Adrenal gland (tissue), 5 donors: ENCODE results near the gene PIWIL4.

ENCODE experiments used
- CTCF ChIP-seq, 6 experiments: fragments of 450-650 bp in 4 of 6; fragments of 200-600 bp in 2 of 6; sonication (generic) in 1 of 6; IDR thresholded peaks; 1 replicate in 5 of 6; 2 replicates in 1 of 6; pipeline versions ENCODE4 v1.5.1 to v1.8.0; 2016 to 2021; ENCODE audit warnings: antibody characterized with exemption in 6 of 6, mild to moderate bottlenecking in 2 of 6, moderate library complexity in 1 of 6
- POLR2A ChIP-seq, 2 donors: fragments of 450-650 bp; IDR thresholded peaks; one replicate each; pipeline ENCODE4 v1.6.1; 2017; ENCODE audit warnings: antibody characterized with exemption in 2 of 2, mild to moderate bottlenecking in 2 of 2, moderate library complexity in 1 of 2
- donor health status: DM: no; HTN: no; CAD: no.

GRCh38 chr11:94576306-94576705 is 9.1 kb downstream of the PIWIL4 start:
- TF ChIP-seq CTCF (IDR thresholded peaks at IDR 0.05) (no peak), POLR2A (IDR thresholded peaks at IDR 0.05) (no peak)
